Tibial nerve (tissue), 4 donors: ENCODE results near the gene STRIP1.

Experiments
- EP300 ChIP-seq, 2 donors: sonication (generic); formaldehyde crosslinking; IDR thresholded peaks; one replicate each; pipeline ENCODE4 v1.6.1; 2017; ENCODE audit warnings: antibody characterized with exemption in 2 of 2, mild to moderate bottlenecking in 1 of 2
- POLR2A ChIP-seq, 2 donors: fragments of 450-650 bp; IDR thresholded peaks; one replicate each; pipeline ENCODE4 v1.6.1; 2017; ENCODE audit warnings: antibody characterized with exemption in 2 of 2, mild to moderate bottlenecking in 2 of 2, moderate library complexity in 2 of 2
- TF ChIP-seq, protein P1 (sequence below), 5 experiments: fragments of 200-600 bp in 3 of 5; fragments of 450-650 bp in 2 of 5; sonication (generic) in 3 of 5; IDR thresholded peaks; one replicate each; pipeline ENCODE4 v1.5.1; 2016 to 2019; ENCODE audit warnings: antibody characterized with exemption in 5 of 5, mild to moderate bottlenecking in 3 of 5, moderate library complexity in 2 of 5

DNA sequence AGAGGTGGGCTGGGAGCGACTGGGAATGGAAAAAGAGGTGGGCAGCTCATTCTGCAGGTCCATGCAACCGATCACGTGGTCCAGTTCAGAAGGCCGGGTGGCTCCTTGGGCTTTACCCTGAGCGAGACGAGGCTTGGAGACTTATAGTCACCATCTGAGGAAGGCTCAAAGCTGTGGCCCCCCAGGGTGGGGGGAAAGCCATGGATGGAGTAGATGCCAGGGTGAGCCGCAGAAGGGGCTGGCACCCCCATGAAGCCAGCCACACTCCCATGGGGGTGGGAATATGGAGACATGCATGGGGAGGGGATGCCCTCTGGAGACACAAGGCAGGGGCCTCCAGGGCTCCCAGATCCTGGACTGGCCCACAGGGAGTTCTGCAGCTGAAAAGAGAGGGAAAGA is 26.2 kb downstream of the STRIP1 start:
- TF ChIP-seq EP300 (IDR thresholded peaks at IDR 0.05) (no peak), POLR2A (IDR thresholded peaks at IDR 0.05) (no peak)
- TF ChIP-seq, protein P1, sequence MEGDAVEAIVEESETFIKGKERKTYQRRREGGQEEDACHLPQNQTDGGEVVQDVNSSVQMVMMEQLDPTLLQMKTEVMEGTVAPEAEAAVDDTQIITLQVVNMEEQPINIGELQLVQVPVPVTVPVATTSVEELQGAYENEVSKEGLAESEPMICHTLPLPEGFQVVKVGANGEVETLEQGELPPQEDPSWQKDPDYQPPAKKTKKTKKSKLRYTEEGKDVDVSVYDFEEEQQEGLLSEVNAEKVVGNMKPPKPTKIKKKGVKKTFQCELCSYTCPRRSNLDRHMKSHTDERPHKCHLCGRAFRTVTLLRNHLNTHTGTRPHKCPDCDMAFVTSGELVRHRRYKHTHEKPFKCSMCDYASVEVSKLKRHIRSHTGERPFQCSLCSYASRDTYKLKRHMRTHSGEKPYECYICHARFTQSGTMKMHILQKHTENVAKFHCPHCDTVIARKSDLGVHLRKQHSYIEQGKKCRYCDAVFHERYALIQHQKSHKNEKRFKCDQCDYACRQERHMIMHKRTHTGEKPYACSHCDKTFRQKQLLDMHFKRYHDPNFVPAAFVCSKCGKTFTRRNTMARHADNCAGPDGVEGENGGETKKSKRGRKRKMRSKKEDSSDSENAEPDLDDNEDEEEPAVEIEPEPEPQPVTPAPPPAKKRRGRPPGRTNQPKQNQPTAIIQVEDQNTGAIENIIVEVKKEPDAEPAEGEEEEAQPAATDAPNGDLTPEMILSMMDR (IDR thresholded peaks at IDR 0.05), result no peak
